Stimulated activated CD8-positive, alpha-beta memory T cell treated with anti-CD3 and anti-CD28 coated beads, Interleukin-15, amount 100 ng/mL, for 4 hours (primary cell): ENCODE measurements around the gene IFI35.
"Not testable (repeated sequence)": the region's sequence is repeated elsewhere in the genome, so short reads cannot be mapped to it uniquely, and the experiment has no call there.

ENCODE experiments used
- DNase-seq, 2 donors: peaks; one replicate each; pipeline ENCODE4 v3.0.0-alpha.2; 2020; ENCODE audit warnings: low read depth in 2 of 2

The IFI35 gene

DNA sequence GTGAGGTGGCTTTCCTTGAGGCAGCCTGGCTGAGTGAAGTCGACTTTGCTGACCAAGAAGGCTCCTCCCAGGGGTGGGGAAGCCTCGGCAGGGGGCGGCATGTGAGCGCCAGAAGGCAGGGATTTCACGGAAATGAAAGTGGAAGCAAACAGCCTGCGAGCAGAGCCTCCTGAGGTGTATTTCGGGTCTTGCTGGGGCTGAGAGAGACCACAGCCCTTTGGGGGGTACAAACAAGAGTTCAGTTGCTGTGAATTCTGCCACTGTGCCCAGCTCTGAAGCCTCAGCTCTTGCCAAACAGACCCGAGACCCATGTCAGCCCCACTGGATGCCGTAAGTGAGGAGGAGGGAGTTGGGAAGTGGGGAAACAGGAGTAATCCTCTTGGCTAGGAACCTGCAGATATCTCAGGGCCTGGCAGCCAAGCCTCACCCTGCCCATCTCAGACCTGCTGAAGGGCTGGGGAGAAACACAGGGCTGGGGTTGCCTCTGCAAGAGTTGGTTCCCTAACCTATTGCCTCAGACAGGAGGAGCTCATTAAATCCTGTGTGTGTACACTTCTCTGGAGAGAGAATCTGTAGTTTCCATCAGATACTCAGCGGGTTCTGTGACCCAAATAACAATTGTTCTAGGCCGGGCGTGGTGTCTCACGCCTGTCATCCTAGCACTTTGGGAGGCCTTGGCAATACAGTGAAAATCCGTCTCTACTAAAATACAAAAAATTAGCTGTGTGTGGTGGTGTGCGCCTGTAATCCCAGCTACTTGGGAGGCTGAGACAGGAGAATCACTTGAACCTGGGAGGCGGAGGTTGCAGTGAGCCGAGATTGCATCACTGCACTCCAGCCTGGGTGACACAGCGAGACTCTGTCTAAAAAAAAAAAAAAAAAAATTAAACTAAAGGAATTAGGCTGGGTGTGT, at the start of gene IFI35:
IFI35 (plus strand) TSS at position 146 of the 913 bp plus-strand sequence; CDS start at position 310, 164 bp downstream.
- DNase-seq: peak; percentile 69 to 82

DNA sequence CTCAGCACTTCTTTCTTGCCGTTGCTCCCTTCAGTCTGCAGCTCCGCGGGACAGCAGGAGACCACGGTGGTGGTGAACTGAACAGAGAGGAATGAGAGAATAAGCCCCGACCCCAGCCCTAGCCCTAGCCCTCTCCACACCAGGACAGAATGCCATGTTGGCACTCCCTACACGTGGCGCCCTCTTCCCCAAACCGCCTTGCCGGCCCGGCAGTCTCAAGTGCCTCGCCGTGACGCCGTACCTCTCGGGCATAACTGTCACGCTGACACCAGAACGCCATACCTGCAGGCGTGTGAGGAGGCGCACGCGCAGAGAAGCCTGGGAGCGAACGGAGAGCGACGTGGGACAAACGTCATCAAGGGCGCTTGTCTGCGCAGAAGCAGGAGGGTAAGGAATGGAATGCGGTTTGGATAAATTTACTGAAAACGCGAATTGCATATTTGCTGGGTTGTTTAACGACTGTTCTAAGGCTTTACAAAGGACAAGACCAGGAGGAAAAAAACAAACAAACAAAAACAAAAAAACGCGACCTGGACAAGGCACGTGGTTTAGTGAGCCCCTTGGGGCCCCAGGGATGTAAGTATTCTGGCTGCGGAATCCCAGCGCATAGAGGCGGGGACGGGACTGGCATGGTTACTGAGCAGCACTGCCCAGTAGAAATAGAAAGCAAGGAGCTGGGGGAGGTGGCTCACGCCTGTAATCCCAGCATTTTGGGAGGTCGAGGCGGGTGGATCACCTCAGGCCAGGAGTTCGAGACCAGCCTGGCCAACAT, 42.2 kb upstream of the IFI35 start, which contains the start of gene AARSD1:
AARSD1 (minus strand) TSS at position 294 of the 772 bp plus-strand sequence; CDS start at position 280, 14 bp downstream.
- DNase-seq: peak; percentile 76 to 77

DNA sequence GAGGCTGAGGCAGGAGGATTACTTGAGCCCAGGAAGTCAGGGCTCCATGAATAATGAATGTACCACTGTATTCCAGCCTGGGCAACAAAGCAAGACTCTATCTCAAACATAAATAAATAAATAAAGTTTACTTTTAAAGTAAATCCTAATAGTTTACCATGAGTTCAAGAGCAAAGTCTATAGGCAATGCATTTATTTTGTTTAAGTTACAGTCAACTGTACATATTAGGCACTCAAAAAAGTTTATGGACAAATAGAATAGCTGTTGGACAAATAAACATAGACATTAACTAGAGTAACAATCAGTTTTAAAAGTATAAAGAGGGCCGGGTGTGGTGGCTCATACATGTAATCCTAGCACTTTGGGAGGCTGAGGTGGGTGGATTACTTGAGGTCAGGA, 38.7 kb upstream of the IFI35 start:
- no peak for DNase-seq

DNA sequence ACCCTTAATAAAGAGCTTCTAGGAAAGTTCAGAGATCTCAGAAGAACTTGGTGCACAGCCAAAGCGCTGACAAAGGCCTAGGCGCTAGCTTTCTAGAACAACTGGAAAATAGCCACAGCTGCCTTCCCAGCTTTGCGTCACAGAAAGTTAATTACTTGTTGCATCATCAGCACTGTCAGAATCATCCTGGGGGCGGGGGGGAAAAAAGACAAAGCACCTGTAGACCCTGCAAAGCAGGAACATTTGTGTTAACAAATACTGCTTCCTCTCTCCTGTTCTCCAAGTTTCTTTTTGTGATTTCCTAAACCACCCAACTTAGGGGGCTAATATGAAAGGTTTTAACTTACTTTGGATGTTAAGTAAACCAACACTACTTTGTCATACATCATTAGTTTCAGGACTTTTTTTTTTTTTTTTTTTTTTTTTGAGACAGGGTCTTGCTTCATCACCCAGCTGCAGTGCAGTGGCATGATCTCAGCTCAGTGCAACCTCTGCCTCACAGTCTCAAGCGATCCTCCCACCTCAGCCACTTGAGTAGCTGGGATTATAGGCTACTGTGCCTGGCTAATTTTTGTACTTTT, 37.5 kb upstream of the IFI35 start:
- DNase-seq: no peak

DNA sequence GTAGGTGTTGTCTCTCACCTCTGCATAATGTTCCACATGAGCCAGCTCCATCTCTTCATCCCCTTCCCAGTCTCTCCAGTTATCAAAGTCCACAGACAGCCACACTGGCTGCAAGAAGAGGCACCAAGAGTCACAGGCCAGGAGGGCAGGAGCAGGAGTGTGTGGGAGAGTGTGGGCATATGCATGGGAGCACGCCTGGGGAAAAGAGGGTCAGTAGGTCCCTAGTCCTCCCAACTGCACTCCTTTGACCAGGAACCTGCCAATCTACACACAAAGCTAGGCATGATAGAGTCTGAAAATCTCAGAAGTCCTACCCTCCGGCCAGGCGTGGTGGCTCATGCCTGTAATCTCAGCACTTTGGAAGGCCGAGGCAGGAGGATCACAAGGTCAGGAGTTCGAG, 35.0 kb upstream of the IFI35 start:
- no peak for DNase-seq

DNA sequence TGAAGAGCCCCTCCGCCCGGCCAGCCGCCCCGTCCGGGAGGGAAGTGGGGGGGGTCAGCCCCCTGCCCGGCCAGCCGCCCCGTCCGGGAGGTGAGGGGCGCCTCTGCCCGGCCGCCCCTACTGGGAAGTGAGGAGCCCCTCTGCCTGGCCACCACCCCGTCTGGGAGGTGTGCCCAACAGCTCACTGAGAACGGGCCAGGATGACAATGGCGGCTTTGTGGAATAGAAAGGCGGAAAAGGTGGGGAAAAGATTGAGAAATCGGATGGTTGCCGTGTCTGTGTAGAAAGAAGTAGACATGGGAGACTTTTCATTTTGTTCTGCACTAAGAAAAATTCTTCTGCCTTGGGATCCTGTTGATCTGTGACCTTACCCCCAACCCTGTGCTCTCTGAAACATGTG, 33.3 kb upstream of the IFI35 start:
- DNase-seq: not testable (repeated sequence)

DNA sequence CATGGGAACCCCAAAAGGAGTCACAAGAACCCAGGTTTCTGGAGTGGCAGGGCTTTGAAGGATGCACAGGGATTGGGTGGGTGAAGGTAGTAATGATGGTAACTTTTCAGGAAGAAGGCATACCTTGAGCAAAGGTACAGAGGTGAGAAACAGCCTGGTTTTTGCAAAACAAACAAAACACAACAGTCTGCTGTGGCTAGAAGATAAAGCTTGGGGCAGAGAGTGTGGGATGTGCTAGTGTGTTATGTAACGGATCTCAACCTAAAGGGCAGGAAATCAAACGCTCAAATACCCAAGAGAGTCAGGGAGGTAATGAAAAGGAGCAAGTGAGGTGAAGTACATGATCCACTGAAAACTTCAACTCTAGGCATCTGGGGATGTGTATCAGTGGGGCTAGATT, 31.3 kb upstream of the IFI35 start:
- DNase-seq: no peak

DNA sequence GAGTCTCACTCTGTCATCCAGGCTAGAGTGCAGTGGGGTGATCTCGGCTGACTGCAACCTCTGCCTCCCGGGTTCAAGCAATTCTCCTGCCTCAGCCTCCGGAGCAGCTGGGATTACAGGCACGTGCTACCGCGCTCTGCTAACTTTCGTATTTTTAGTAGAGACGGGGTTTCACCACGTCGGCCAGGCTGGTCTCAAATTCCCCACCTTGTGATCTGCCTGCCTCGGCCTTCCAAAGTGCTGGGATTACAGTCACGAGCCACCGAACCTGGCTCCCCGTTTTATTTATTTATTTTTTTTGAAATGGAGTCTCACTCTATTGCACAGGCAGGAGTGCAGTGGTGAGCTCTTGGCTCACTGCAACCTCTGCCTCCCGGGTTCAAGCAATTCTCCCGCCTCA, 30.9 kb upstream of the IFI35 start:
- DNase-seq: not testable (repeated sequence)

DNA sequence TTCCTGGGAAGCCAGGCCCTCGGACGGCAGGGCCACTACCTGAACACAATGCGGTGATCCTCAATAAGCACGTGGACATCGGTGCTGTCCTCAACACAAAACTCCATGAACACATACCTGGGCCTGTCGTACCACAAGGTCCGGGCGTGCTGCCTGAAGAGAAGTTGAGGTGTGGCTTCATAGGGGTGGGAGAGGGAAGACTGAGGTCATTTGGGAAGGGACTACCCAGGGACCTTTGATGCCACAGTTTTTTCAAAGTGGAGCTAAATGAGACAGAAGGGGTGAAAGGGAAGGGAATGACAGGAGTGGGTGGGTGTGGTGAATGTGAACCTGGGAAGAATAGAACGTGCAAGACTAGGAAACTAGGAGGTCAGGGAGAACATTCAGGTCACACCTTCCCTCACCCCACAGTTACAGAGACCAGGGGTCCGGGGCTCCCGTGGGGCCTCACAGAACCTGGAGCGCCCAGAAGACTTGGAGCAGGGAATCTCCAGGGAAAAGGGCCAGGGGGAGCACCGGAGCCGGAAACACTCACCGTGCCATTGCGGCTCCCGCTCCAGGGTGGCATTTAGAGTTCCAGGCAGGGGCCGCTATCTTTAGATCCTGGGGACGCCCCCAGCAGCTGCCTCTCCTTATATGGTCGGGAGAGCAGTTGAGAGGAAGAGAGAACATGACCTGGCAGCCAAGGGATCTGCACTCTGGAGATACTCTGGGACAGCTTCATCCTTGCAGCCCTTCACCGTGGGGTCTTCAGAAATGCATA, 26.9 kb upstream of the IFI35 start, which contains the start of gene PTGES3L:
PTGES3L (minus strand) TSS at position 570 of the 763 bp plus-strand sequence; CDS start at position 543, 27 bp downstream.
- DNase-seq: no peak

DNA sequence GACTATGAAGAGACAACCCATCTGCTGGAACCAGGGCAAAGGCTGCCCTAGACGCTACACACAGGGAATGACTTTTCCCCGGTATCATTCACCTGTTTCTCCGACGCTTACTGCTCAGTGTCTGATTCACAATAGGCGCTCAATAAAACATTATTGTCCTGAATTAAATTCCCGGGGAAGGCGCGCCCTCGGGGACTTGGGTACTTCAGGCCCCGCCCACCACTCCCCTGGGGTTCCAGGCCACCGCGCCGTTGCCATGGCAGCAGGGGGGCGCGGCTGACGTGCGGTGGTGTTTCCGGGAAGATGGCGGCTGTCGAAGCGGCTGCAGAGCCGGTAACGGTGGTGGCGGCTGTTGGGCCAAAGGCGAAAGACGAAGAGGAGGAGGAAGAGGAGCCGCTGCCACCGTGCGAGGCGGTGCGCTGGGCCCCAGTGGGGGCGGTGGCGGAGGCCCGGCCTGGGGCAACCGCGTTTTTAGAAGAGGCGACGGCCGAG, 26.3 kb upstream of the IFI35 start, which contains the start of gene RUNDC1:
RUNDC1 (plus strand) TSS at position 292 of the 492 bp plus-strand sequence; CDS start at position 304, 12 bp downstream.
- DNase-seq: peak; percentile 87 to 88

DNA sequence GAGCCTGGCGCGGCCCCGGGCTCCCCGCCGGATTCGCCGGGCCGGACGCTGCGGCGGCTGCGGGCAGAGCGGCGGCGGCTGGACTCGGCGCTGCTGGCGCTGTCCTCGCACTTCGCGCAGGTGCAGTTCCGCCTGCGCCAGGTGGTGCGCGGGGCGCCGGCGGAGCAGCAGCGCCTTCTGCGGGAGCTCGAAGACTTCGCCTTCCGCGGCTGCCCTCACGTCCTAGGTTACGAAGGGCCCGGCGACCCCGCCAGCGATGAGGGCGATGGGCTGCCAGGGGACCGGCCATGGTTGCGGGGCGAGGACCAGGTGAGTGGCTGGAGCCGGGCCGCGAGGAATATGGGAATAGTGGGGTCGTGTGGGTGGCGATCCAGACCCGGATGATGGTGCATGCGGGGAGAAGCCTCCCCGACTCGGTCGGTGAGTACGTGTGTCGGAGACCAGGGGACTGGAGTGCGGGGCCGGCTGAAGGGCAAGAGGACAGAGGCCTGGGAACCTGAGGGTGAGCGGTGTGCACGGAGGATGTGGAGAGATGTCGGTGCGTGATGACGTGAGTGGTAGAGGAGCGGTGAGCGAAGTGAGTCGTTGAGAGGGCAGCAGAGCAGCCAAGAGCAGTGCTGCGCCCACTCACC, 25.7 kb upstream of the IFI35 start:
- DNase-seq: peak; percentile 23 to 44

DNA sequence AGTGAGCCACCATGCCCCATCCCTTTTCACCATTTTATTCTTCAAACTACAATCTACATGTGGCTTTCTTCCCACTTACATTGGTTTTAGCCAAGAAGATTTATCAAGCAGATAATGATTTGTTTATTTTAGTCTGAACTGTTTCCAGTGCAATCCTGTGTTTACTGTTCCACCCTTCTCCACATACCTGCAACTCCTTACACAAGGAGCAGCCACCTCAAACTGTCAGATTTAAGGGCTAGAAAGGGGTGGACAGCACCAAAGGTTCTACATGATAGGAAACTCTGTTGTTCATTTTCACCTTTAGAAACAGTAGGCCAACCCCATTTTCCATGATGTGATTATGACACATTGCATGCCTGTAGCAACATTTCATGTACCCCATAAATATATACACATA, 24.3 kb upstream of the IFI35 start:
- DNase-seq: no peak

DNA sequence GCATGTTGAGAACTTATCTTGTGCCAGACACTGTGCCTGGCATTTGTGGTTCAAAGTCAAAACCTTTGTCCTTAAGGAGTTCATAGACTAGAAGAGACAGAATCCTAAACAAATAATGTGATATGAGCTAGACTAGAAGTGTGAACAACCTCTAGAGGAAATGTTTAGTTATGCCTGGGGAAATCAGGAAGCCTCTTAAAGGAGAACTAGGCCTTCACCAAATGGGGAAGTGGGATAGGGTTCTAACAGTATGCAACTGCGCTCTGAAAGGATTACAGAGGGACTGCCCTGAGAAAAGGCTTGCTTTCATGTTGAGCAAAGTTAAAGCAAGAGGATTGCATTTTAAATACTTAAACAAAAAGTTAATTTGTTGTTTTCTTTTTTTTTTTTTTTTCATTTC, 21.4 kb upstream of the IFI35 start:
- no peak for DNase-seq

DNA sequence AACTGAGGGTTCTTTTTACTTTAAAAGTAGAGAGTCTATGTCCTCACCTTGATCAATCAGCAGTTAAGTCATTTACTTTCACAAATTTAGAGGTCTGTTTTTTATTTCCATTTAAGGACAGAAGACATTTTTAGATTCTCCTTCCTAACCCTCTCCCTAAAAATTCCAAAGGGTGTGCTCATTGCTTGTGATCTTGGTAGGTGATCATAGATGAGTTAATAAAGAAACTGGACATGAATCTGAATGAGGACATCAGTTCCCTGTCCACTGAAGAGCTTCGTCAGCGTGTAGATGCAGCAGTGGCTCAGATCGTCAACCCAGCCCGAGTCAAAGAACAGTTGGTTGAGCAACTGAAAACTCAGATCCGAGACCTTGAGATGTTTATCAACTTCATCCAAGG, 17.4 kb upstream of the IFI35 start:
- no peak for DNase-seq

DNA sequence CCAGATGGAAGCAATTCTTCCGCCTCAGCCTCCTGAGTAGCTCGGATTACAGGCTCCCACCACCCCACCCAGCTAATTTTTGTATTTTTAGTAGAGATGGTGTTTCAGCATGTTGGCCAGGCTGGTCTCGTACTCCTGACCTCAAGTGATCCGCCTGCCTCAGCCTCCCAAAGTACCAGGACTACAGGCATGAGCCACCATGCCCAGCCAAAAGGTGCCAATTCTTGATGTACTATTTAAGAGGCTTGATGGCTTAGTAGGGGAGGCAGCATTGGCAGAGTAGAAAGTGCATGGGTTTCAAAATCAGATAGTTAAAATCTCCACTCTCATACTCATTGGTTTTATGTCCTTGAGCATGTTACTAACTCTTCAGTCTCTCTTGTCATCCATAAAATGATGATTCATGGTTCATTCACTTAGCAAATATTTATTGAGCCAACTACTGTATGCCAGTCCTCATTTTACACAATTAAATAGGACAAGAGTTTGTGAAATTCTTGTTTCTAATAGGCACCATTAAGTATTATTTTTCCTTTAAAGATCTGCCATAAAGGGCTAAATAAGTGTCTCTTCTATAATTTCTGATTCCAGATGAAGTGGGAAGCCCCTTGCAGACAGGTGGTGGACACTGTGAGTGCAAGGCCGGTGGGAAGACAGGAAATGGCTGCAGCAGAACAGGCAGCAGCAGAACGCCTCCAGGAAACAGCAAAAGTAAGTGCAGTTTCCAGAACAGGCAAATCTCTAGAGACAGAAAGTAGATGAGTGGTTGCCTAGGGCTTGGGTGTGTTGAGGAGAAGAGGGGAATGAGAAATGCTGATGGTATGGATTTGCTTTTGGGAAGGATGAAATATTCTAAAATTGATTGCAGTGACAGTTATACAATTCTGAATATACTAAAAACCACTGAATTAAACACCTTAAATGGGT, 16.6 kb upstream of the IFI35 start:
- no peak for DNase-seq

DNA sequence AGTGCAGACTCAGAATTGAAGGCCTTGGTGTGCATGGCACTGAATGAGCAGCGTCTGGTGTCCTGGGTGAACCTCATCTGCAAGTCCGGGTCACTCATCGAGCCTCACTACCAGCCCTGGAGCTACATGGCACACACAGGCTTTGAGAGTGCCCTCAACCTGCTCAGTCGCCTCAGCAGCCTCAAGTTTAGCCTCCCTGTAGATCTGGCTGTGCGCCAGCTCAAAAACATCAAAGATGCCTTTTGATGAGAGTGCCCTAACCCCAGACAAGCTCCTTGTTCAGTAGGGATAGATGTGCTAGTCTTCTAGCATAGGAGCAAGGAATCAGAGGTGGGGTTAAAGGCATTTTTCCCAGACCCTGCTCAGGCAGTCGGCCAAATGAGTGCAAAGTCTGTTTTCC, 15.1 kb upstream of the IFI35 start:
- DNase-seq: no peak

DNA sequence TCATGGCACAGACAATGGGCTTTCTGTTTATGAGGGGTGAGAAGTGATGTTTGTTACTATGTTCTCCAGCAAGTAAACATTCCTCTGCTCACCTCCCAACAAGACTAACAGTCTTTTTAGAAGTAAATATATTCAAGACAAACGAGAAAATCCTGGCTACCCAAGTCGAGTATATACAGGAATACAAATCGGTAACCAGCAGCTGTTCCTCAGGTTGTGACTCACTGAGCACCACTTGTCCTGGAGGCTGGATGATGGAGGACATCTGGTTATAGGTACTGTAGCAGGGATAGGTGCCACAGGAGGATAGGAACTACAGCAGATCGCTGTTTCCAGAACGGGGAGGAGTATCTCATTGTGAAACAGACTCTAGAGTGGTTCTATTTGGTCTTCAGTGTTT, 13.7 kb upstream of the IFI35 start:
- DNase-seq: no peak

DNA sequence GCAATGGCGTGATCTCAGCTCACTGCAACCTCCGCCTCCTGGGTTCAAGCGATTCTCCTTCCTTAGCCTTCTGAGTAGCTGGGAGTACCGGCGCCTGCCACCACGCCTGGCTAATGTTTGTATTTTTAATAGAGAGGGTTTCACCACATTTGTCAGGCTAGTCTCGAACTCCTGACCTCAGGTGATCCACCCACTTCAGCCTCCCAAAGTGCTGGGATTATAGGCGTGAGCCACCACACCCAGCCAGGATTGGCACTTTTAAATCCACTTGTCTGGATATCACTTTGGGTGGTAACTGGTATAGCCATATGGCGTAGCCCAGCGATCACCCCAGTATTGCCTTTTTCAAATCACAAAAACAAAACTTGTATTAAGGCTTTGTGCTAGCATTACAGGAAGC, 12.7 kb upstream of the IFI35 start:
- DNase-seq: not testable (repeated sequence)

DNA sequence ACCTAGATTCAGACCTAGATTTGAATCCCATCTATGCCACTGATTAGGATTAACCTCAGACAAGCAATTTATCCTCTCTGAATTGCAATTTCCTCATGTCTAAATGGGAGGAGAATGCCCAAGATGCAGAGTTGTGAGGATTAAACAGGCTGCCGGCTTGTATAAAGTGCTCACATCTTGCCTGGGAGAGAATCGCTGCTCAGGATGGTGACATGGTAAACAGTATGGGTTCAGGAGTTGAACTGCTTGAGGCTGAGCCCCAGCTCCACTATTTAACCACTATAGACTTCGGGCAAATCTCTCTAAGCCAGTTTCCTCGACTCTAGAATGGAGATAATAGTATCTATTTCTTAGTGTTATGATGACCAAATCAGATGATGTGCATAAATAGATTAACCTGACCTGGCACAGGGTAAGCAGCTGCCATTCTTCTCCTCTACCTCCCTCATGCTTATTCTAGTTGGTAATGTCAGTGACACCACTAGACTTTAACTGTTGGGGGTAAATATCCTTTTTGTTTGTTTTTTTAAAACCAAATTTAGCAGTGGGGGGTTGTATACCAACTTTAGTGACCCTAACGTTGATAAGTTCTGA, 9.1 kb upstream of the IFI35 start:
- DNase-seq: no peak
